Calu3 (cell line): ENCODE results near the gene SDR9C7. TPM values are rescaled to one million over a fixed set of nuclear protein-coding genes. Genes with fewer than 3 reads are reported as not detected.
"Not testable (repeated sequence)": the region's sequence is repeated elsewhere in the genome, so short reads cannot be mapped to it uniquely, and the experiment has no call there.

Source experiments
- BruUV-seq: library from RNA; stranded (reverse); fragments of 400-500 nt; replicated peaks from 2 replicates; lab custom pipeline; 2021; lab: Mats Ljungman, UMichigan
- CTCF ChIA-PET: fragments of 300-600 bp; sonication (Branson Sonifier 250); formaldehyde crosslinking; loops from one replicate; lab custom pipeline; 2022; ENCODE audit warnings: antibody characterized with exemption; lab: Charles Lee
- DNase-seq: peaks from one replicate; pipeline ENCODE4 v3.0.0; 2022
- H3K27ac Mint-ChIP-seq: one replicate; pipeline ENCODE4 v1.8.0; 2022; ENCODE audit warnings: mixed read lengths; ENCODE audit not compliant: unreplicated experiment
- H3K27me3 Mint-ChIP-seq: one replicate; pipeline ENCODE4 v1.8.0; 2022; ENCODE audit warnings: mixed read lengths; ENCODE audit not compliant: unreplicated experiment
- H3K36me3 Mint-ChIP-seq: one replicate; pipeline ENCODE4 v1.8.0; 2022; ENCODE audit warnings: mild to moderate bottlenecking, moderate library complexity, mixed read lengths; ENCODE audit not compliant: insufficient read depth, unreplicated experiment
- H3K4me1 Mint-ChIP-seq: one replicate; pipeline ENCODE4 v1.8.0; 2022; ENCODE audit warnings: mild to moderate bottlenecking, low read depth, mixed read lengths; ENCODE audit not compliant: unreplicated experiment
- H3K4me3 Mint-ChIP-seq: one replicate; pipeline ENCODE4 v1.8.0; 2022; ENCODE audit warnings: mild to moderate bottlenecking, low read depth, moderate library complexity, mixed read lengths; ENCODE audit not compliant: unreplicated experiment
- H3K9me3 Mint-ChIP-seq: one replicate; pipeline ENCODE4 v1.8.0; 2022; ENCODE audit warnings: low read depth, mixed read lengths; ENCODE audit not compliant: unreplicated experiment
- CTCF ChIP-seq: fragments of 200-600 bp; IDR thresholded peaks from one replicate; pipeline ENCODE4 v1.8.0; 2022; ENCODE audit warnings: antibody characterized with exemption; ENCODE audit not compliant: unreplicated experiment
- intact Hi-C: fragments of 100-400 bp; cut with micrococcal nuclease; formaldehyde crosslinking; loops from one replicate; pipeline ENCODE4 v1.10.0; 2022; ENCODE audit not compliant: unreplicated experiment
- total RNA-seq: library from RNA; stranded (reverse); gene quantifications from 2 replicates; pipeline ENCODE4 v1.2.3, GENCODE V29; 2022

Gene SDR9C7
- total RNA-seq, 1 experiment from 2014 or later = not detected

GRCh38 chr12:56921346-56921745 lies 12.9 kb downstream of the SDR9C7 start:
- Mint-ChIP-seq H3K27me3 (peaks cover 45% of the 10 kb centered on the region), H3K9me3 (no peaks in the 10 kb centered on the region), H3K27ac (no peak overlapping the region), H3K4me1 (no peaks in the 10 kb centered on the region), H3K4me3 (no peak overlapping the region), H3K36me3 (no peaks in the 10 kb centered on the region)
- CTCF ChIA-PET = no interaction called here
- TF ChIP-seq CTCF = no peak
- BruUV-seq = no TSS peak
- DNase-seq = no peak
- intact Hi-C loops = no loop called here

GRCh38 chr12:56918139-56918538 lies 16.1 kb downstream of the SDR9C7 start:
- H3K36me3 Mint-ChIP-seq, intact Hi-C loops, DNase-seq, H3K4me3 Mint-ChIP-seq, CTCF ChIA-PET, BruUV-seq, H3K27ac Mint-ChIP-seq, H3K4me1 Mint-ChIP-seq, H3K9me3 Mint-ChIP-seq: not testable (repeated sequence)
- peaks cover 49% of the 10 kb centered on the region for H3K27me3 Mint-ChIP-seq

GRCh38 chr12:56916996-56917333 lies 17.2 kb downstream of the SDR9C7 start:
- DNase-seq = no peak
- no peak overlapping the region for H3K4me3 Mint-ChIP-seq

GRCh38 chr12:56916296-56916995 lies 17.8 kb downstream of the SDR9C7 start:
- no TSS peak for BruUV-seq
- Mint-ChIP-seq H3K27me3 (peaks cover 55% of the 10 kb centered on the region), H3K27ac (no peak overlapping the region), H3K4me3 (no peak overlapping the region), H3K9me3 (no peaks in the 10 kb centered on the region), H3K4me1 (no peaks in the 10 kb centered on the region), H3K36me3 (no peaks in the 10 kb centered on the region)
- intact Hi-C loops = no loop called here
- DNase-seq = no peak
- CTCF ChIA-PET = interaction anchor here (0.6 to 0.7 kb wide), 3 partner anchors 14 to 326 kb away, joined by 3 read pairs; no protein-coding TSS in a partner anchor
- TF ChIP-seq CTCF = no peak

More at GRCh38 chr12:56916996-56917333, 17.2 kb downstream of the SDR9C7 start:
- Mint-ChIP-seq H3K27me3 (peaks cover 55% of the 10 kb centered on the region), H3K27ac (no peak overlapping the region), H3K9me3 (no peaks in the 10 kb centered on the region), H3K4me1 (no peaks in the 10 kb centered on the region), H3K36me3 (no peaks in the 10 kb centered on the region)
- intact Hi-C loops = no loop called here
- CTCF ChIA-PET = interaction anchor here (0.7 kb wide), 1 partner anchor 326 kb away, joined by 3 read pairs; no protein-coding TSS in a partner anchor
- no TSS peak for BruUV-seq
- TF ChIP-seq CTCF = no peak

- Mint-ChIP-seq H3K4me3 (no peak overlapping the region), H3K9me3 (peaks cover 4% of the 10 kb centered on the region), H3K27ac (no peak overlapping the region), H3K4me1 (no peaks in the 10 kb centered on the region), H3K27me3 (peaks cover 52% of the 10 kb centered on the region), H3K36me3 (no peaks in the 10 kb centered on the region)
- CTCF ChIA-PET = no interaction called here
- no peak for TF ChIP-seq CTCF
- BruUV-seq = no TSS peak
- intact Hi-C loops = no loop called here
- DNase-seq = no peak
Observed at GRCh38 chr12:56914724-56915123, 19.5 kb downstream of the SDR9C7 start.
